Activated naive CD8-positive, alpha-beta T cell (primary cell): ENCODE measurements around the gene MANF.
A peak's percentile ranks its signal among the peaks of the same experiment; 100 is the strongest.
"Not testable (repeated sequence)": the region's sequence is repeated elsewhere in the genome, so short reads cannot be mapped to it uniquely, and the experiment has no call there.

Experiments
- H3K27ac Mint-ChIP-seq: one replicate; pipeline ENCODE4 v1.8.0; 2021; ENCODE audit warnings: mixed read lengths
- H3K27me3 Mint-ChIP-seq: one replicate; pipeline ENCODE4 v1.8.0; 2021; ENCODE audit warnings: mixed read lengths
- H3K36me3 Mint-ChIP-seq: one replicate; pipeline ENCODE4 v1.8.0; 2021; ENCODE audit warnings: mixed read lengths
- H3K4me1 Mint-ChIP-seq: one replicate; pipeline ENCODE4 v1.8.0; 2021; ENCODE audit warnings: low read depth, mixed read lengths
- H3K4me3 Mint-ChIP-seq: one replicate; pipeline ENCODE4 v1.8.0; 2021; ENCODE audit warnings: mild to moderate bottlenecking, mixed read lengths
- H3K9me3 Mint-ChIP-seq: one replicate; pipeline ENCODE4 v1.8.0; 2021; ENCODE audit warnings: low read depth, mixed read lengths

The MANF gene

DNA sequence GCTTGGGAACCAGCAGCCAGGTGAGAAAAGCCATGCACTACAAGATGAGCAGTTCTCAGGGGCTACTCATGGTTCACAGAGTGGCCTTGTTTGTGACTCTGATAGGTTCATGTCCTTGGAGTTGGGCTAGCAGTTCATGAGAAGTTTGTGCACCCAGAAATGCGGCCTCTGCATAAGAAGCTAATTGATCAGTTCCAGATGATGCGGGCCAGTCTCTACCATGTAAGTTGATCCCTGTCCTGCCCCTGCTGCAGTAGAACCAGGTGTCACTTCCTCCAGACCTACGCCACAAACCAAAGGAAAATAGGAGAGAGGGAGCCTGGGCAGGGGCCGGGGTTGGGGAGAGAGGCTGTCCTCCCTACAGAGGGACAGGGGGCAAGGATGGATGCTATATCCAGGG is 27.2 kb upstream of the MANF start:
- Mint-ChIP-seq H3K9me3 (no peaks in the 10 kb centered on the region), H3K36me3 (peaks cover 8% of the 10 kb centered on the region), H3K4me3 (no peak overlapping the region), H3K27me3 (no peaks in the 10 kb centered on the region), H3K4me1 (peaks cover 2% of the 10 kb centered on the region), H3K27ac (no peak overlapping the region)

DNA sequence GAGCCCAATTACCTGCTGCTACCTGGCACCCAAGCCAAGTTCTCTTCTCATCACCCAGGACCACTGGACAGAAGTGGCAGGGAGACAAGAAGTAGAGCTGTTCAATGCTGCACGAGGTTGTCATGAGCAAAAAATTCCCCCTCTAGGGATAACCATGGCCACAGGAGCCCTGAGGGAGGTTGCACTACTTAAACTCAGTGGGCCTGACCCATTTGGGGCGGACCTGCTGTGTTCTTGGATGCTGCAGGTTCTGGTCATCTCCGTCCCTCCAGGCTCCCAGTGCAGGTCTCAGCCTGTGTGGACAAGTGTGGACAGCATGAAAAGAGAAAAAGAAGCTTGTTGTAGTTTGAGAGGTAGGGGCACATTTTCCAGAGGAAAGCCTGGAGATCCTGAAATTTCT is 26.1 kb upstream of the MANF start:
- Mint-ChIP-seq H3K4me1 (peaks cover 2% of the 10 kb centered on the region), H3K9me3 (no peaks in the 10 kb centered on the region), H3K27ac (no peak overlapping the region), H3K36me3 (peaks cover 12% of the 10 kb centered on the region), H3K4me3 (no peak overlapping the region), H3K27me3 (no peaks in the 10 kb centered on the region)

GRCh38 chr3:51360806-51361205 is 24.3 kb upstream of the MANF start:
- Mint-ChIP-seq H3K36me3 (peaks cover 10% of the 10 kb centered on the region), H3K27me3 (no peaks in the 10 kb centered on the region), H3K27ac (no peak overlapping the region), H3K9me3 (no peaks in the 10 kb centered on the region), H3K4me3 (no peak overlapping the region), H3K4me1 (no peaks in the 10 kb centered on the region)

- Mint-ChIP-seq H3K4me3 (no peak overlapping the region), H3K9me3 (no peaks in the 10 kb centered on the region), H3K27me3 (no peaks in the 10 kb centered on the region), H3K36me3 (peaks cover 8% of the 10 kb centered on the region), H3K4me1 (no peaks in the 10 kb centered on the region), H3K27ac (no peak overlapping the region)
Measured at GRCh38 chr3:51361746-51362145, 23.3 kb upstream of the MANF start.

DNA sequence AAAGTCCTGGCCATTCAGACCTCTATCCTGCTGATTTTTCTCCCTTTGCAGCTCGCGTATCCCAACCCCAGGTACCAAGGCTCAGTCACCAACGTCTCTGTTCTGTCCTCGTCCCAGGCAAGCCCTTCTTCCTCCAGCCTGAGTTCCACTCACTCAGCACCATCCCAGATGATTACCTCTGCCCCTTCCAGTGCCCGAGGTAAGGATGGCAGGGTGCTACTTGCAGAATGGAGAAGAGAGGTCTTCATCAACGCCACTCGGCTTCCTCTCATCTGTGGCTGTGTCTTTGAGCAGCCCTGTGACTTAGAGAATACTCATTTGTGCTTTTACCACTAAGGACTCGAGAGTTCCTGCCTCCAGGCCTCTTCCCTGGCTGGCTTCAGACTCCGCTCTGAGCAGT is 22.6 kb upstream of the MANF start:
- Mint-ChIP-seq H3K9me3 (no peaks in the 10 kb centered on the region), H3K27ac (no peak overlapping the region), H3K4me1 (no peaks in the 10 kb centered on the region), H3K36me3 (peaks cover 8% of the 10 kb centered on the region), H3K27me3 (no peaks in the 10 kb centered on the region), H3K4me3 (no peak overlapping the region)

GRCh38 chr3:51368276-51368675 is 16.8 kb upstream of the MANF start:
- H3K36me3 Mint-ChIP-seq, H3K9me3 Mint-ChIP-seq, H3K4me3 Mint-ChIP-seq: not testable (repeated sequence)

GRCh38 chr3:51371943-51372557 is 13.0 kb upstream of the MANF start:
- Mint-ChIP-seq H3K27me3 (no peaks in the 10 kb centered on the region), H3K4me3 (no peak overlapping the region), H3K9me3 (no peaks in the 10 kb centered on the region), H3K36me3 (peaks cover 3% of the 10 kb centered on the region), H3K27ac (no peak overlapping the region), H3K4me1 (peaks cover 3% of the 10 kb centered on the region)

More at GRCh38 chr3:51368276-51368675, 16.8 kb upstream of the MANF start:
- not testable (repeated sequence) for H3K27me3 Mint-ChIP-seq, H3K4me1 Mint-ChIP-seq, H3K27ac Mint-ChIP-seq

DNA sequence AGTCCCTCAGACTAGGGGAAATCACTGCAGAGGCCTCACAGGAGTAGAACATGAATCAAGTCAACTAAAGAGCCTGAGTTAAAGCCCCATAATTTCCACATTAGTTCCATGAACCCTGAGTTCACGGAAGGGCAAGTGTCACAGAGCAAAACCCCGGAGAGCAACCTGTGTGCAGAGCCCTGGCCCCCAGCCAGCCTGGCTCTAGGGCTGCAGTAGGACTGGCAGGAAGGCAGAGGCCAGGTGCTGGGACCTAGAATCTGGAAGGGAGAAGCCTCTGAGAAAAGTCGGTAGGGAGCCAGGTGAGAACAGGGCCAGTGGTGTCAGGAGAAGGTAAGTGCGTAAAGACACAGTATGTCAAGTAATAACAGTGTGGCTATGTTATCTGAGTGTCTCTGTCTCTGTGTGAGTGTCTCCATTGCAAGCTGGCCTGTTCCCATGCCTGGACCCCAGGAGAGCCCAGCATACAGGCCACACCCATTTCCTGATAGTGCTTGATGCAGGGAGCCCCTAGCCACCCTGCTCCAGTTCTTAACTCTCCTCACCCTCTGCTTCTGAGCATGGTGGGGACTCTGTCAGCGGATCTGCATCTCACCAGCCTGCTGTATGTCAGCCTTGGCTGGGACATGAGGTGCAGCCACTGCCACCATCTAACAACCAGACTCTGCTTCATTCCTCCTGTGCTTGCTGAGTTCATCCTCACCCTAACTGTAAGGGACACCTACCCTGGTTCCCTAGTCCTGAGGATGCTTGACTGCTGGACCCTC is 11.3 kb upstream of the MANF start:
- H3K27me3 Mint-ChIP-seq = no peaks in the 10 kb centered on the region
- peaks cover 4% of the 10 kb centered on the region for H3K4me1 Mint-ChIP-seq
- H3K9me3 Mint-ChIP-seq = no peaks in the 10 kb centered on the region
- no peaks in the 10 kb centered on the region for H3K36me3 Mint-ChIP-seq
- H3K27ac Mint-ChIP-seq = no peak overlapping the region
- H3K4me3 Mint-ChIP-seq = no peak overlapping the region

DNA sequence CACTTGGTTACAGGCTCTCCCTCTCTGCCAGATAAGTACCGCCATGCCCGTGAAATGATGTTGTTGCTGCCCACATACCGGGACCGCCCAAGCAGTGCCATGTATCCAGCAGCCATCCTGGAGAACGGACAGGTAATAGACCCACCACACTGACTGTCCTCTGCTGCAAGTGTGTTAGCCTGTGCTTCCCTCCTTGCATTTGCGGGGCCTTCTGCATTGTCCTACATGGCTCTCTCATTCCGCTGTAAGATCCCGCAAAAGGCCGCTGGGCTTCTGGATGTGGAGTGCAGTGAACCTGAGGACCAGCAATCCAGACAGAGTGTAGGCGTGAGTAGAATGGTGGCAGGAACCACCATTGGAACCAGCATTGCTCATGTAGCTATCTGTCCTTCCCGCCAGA is 10.6 kb upstream of the MANF start:
- no peaks in the 10 kb centered on the region for H3K27me3 Mint-ChIP-seq
- no peaks in the 10 kb centered on the region for H3K36me3 Mint-ChIP-seq
- H3K4me3 Mint-ChIP-seq = no peak overlapping the region
- peaks cover 10% of the 10 kb centered on the region for H3K4me1 Mint-ChIP-seq
- H3K9me3 Mint-ChIP-seq = no peaks in the 10 kb centered on the region
- H3K27ac Mint-ChIP-seq = no peak overlapping the region

DNA sequence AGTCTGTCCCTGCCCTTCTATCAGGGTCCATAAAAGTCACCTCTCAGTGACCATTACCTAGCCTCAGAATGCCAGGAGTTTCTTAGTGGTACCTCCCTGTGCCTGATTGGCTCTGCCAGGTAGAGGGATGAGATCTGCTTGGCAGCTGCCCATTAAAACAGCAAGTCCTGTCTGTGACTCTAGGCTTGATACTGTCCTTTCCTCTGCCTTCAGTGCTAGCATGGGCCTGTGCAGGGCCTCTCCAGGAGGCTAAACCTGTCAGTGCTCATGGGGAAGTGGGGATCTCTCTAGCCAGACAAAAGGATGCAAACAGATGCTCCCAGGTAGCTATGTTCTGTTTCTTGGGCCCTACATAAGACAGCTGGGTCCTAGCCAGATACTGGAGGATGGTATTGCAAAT is 10.0 kb upstream of the MANF start:
- H3K27ac Mint-ChIP-seq = no peak overlapping the region
- peaks cover 12% of the 10 kb centered on the region for H3K4me1 Mint-ChIP-seq
- H3K9me3 Mint-ChIP-seq = no peaks in the 10 kb centered on the region
- no peak overlapping the region for H3K4me3 Mint-ChIP-seq
- H3K36me3 Mint-ChIP-seq = no peaks in the 10 kb centered on the region
- H3K27me3 Mint-ChIP-seq = no peaks in the 10 kb centered on the region

GRCh38 chr3:51375571-51375970 is 9.5 kb upstream of the MANF start:
- Mint-ChIP-seq H3K9me3 (no peaks in the 10 kb centered on the region), H3K27ac (no peak overlapping the region), H3K4me3 (no peak overlapping the region), H3K4me1 (peaks cover 12% of the 10 kb centered on the region), H3K27me3 (no peaks in the 10 kb centered on the region), H3K36me3 (no peaks in the 10 kb centered on the region)

GRCh38 chr3:51378065-51378464 is 7.0 kb upstream of the MANF start:
- Mint-ChIP-seq H3K27ac (no peak overlapping the region), H3K36me3 (no peaks in the 10 kb centered on the region), H3K27me3 (no peaks in the 10 kb centered on the region), H3K4me1 (peaks cover 13% of the 10 kb centered on the region), H3K4me3 (no peak overlapping the region), H3K9me3 (no peaks in the 10 kb centered on the region)

GRCh38 chr3:51378726-51379125 is 6.4 kb upstream of the MANF start:
- Mint-ChIP-seq H3K27me3 (no peaks in the 10 kb centered on the region), H3K9me3 (no peaks in the 10 kb centered on the region), H3K4me3 (no peak overlapping the region), H3K36me3 (no peaks in the 10 kb centered on the region), H3K4me1 (peaks cover 18% of the 10 kb centered on the region), H3K27ac (peak overlapping the region; percentile 70)

- no peak overlapping the region for H3K4me3 Mint-ChIP-seq
- peak overlapping the region; percentile 70 for H3K27ac Mint-ChIP-seq
- no peaks in the 10 kb centered on the region for H3K27me3 Mint-ChIP-seq
- H3K4me1 Mint-ChIP-seq = peaks cover 23% of the 10 kb centered on the region
- no peaks in the 10 kb centered on the region for H3K9me3 Mint-ChIP-seq
- peaks cover 3% of the 10 kb centered on the region for H3K36me3 Mint-ChIP-seq
Measured at GRCh38 chr3:51379301-51379700, 5.8 kb upstream of the MANF start.

GRCh38 chr3:51379746-51380455 is 5.2 kb upstream of the MANF start:
- Mint-ChIP-seq H3K4me3 (no peak overlapping the region), H3K4me1 (peaks cover 23% of the 10 kb centered on the region), H3K27ac (no peak overlapping the region), H3K9me3 (no peaks in the 10 kb centered on the region), H3K27me3 (no peaks in the 10 kb centered on the region), H3K36me3 (peaks cover 3% of the 10 kb centered on the region)
